Stimulated activated CD4-positive, alpha-beta T cell treated with anti-CD3 and anti-CD28 coated beads, Interleukin-4, amount 100 ng/mL, for 4 hours (primary cell): ENCODE results near the gene EIF3I.

Experiments used
- DNase-seq, 2 experiments: peaks; one replicate each; pipeline ENCODE4 v3.0.0-alpha.2; 2020

The EIF3I gene

GRCh38 chr1:32266921-32267591 is 44.8 kb downstream of the EIF3I start:
- DNase-seq = peak in 1 of 2 experiments; percentile 24

GRCh38 chr1:32269744-32270143 is 47.5 kb downstream of the EIF3I start:
- no peak for DNase-seq

- peak in 1 of 2 experiments; percentile 68 for DNase-seq
Observed at GRCh38 chr1:32272557-32273390, 50.6 kb downstream of the EIF3I start.

- DNase-seq = peak; percentile 64 to 95
Observed at GRCh38 chr1:32273391-32274208, 51.4 kb downstream of the EIF3I start.

GRCh38 chr1:32274646-32275340 is 52.6 kb downstream of the EIF3I start:
- DNase-seq = no peak

GRCh38 chr1:32275424-32275823 is 53.2 kb downstream of the EIF3I start:
- no peak for DNase-seq

- no peak for DNase-seq
Observed at GRCh38 chr1:32276032-32276782, 54.0 kb downstream of the EIF3I start.
